ENCODE results near the gene WDR11.

The WDR11 gene, protein sequence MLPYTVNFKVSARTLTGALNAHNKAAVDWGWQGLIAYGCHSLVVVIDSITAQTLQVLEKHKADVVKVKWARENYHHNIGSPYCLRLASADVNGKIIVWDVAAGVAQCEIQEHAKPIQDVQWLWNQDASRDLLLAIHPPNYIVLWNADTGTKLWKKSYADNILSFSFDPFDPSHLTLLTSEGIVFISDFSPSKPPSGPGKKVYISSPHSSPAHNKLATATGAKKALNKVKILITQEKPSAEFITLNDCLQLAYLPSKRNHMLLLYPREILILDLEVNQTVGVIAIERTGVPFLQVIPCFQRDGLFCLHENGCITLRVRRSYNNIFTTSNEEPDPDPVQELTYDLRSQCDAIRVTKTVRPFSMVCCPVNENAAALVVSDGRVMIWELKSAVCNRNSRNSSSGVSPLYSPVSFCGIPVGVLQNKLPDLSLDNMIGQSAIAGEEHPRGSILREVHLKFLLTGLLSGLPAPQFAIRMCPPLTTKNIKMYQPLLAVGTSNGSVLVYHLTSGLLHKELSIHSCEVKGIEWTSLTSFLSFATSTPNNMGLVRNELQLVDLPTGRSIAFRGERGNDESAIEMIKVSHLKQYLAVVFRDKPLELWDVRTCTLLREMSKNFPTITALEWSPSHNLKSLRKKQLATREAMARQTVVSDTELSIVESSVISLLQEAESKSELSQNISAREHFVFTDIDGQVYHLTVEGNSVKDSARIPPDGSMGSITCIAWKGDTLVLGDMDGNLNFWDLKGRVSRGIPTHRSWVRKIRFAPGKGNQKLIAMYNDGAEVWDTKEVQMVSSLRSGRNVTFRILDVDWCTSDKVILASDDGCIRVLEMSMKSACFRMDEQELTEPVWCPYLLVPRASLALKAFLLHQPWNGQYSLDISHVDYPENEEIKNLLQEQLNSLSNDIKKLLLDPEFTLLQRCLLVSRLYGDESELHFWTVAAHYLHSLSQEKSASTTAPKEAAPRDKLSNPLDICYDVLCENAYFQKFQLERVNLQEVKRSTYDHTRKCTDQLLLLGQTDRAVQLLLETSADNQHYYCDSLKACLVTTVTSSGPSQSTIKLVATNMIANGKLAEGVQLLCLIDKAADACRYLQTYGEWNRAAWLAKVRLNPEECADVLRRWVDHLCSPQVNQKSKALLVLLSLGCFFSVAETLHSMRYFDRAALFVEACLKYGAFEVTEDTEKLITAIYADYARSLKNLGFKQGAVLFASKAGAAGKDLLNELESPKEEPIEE

DNA sequence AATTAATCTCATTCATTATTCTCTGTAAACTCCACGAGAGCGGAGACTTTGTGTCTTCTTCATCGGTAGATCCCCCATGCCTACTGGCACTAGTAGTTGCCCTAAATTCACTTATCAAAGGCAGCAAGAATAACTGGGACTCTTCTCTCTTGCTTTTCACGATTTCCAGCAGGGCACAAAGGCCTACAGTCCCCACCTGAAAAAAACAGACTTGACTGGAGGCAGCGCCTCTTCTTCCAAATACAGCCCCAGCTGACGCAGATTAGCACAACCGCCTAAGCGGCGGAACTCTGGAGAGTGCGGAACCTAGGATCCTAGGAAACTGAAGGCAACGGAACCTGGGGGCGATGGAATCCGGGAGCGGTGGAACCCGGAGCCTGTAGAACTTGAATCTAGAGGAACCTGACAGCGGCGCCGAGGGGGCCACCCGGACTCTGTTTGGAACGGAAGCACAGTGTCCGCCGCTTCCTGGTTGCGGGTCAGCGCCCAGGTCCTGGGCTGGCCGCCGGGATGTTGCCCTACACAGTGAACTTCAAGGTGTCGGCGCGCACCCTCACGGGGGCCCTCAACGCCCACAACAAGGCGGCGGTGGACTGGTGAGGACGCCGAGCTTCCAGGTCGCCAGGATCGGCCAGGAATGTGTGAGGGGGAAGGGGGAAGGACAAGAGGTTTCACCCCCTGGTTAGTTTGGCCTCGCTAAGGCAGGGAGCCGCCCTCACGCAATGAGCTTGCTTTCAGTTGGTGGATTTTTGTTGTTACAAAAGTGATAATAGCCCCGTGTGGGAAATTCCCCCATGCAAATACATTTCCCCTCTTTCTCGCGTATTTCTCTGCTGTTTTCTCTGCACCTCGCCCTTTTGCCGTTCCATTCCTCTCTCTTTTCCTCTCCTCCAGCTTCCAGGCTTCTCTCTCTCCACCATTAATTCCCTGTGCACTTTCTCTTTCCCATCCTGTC lies at the start of gene WDR11:
TSS of gene WDR11 (plus strand) at position 452 of the 955 bp plus-strand sequence. CDS start at position 511, 59 bp downstream.
- peak; percentile 83 for DNase-seq (ENCODE audit: low read depth)

DNA sequence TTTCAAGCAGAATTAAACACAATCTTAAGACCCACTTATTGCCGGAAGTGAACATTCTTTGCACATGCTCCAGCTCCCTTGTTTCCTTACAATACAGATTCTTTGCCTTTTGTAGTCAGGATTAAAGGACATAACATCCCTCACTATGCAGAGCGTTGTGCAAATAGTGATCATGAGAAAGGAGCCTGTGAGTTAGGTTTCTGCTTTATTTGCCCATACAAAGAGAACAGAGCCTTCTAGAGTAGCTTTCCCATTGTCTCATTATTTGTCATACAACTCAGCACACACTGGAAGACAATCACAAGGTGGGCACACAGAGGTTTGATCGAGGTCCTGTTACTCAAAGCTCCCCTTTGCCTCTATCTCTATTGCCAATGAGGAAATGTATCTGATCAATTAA lies 48.2 kb upstream of the WDR11 start:
- no peak for DNase-seq (ENCODE audit: low read depth)

DNA sequence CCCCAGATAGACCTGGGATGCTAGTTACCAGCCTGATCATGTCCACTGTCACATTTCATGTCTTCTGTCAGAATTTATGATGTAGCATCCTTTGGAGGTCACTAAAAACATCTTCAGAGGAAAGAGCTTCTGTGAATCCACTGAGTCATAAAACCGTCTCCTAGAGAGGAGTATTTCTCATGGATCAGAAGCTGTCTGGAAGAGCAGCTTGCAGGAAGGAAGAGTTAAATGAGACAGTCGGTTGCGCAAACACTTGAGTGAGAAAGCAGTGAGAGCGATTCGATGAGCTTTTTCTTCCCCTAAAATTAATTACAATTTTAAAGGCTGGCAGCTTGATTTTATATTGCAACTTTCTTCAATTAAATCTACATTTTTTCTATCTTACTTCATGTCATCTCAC lies 47.2 kb upstream of the WDR11 start:
- no peak for DNase-seq (ENCODE audit: low read depth)

DNA sequence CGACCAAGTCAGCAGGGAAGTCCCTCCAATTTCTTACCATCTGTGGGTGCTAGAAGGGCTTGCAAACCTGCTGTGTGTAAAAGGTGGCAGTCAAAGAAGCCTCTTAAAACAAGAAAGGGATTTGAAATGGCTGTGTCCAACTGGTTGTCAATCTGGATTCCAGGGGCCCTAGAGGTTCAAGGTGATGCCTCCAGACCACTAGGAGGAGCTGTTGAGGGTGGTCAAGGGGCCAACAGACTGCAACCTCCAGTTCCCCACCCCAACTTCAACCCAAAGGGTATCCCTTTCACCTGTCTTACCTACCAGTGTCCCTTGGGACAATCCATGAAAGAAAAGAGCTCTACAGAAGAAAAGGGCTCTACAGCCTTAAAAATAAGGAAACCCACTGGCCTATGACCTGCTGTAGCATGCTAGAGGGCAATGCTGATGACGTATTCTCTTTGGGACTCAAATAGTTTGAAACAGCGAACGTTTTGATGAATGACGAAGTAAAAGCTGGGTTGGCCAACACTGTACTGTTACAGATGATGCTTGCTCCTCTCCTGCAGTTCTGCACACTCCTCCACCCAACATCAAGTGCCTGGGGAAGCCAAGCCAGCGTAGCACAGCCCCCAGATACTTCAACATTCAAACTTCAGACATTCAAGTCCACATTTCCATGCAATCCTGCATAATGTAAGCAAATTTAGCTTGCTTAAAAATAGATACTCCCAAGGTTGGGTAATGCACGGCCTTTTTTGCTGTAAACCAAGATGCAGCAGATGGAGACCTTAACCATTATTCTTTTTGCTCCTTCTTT lies 45.9 kb upstream of the WDR11 start:
- no peak for DNase-seq (ENCODE audit: low read depth)

DNA sequence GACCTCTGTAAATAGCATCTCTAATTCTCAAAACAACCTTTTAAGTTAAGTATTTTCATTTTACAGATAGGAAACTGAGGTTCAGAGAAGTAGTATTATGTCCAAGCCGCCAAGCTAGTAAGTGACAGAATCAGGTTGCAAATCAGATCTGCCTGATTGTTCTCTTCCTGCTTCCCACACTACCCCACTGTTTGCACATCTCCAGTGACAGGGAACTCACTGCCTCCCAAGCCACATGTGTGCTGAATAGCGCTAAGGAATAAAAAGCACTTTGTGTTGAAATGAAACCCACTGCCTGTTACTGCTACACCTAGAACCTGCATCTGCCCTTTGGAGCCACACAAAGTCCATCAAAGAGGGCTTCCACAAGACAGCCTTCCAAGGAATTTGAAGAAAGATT lies 45.1 kb upstream of the WDR11 start:
- no peak for DNase-seq (ENCODE audit: low read depth)

DNA sequence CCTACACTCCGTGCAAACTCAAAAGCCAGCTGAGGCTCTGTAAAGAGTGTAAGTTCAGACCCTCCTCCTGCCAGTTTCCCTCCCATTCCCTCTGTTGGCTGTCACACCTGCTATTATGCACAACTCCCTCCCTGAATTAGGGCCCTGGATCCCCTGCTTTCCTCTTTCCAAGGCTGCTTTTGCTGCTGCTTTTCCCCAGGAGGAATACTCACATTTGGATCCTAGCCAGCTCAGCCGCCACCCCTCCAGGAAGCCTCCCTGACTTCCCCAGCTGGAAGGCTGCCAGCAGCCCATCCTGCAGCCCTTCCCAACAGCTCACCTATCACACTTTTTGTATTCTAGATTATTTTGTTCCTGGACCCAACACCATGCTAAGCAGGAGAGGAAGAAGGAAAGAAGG lies 40.9 kb upstream of the WDR11 start:
- no peak for DNase-seq (ENCODE audit: low read depth)

DNA sequence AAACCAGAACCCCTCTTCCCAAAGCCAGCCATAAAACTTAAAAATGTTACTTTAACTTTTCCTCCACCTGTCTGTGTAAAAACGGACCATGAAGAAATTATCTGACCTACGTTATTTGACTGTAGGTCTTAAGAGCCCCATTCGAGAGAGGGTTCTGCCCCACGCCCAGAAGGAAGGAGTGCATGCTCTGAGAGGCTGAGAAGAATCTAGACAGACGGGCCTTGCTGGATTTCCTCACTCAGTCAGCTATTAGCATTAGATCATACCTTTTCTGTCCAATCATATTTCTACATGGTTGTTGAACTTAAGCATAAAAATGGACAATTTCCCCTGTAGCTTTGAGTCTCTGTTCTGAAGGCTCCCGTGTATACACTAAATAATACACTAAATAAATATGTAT lies 38.1 kb upstream of the WDR11 start:
- DNase-seq (ENCODE audit: low read depth), result no peak

DNA sequence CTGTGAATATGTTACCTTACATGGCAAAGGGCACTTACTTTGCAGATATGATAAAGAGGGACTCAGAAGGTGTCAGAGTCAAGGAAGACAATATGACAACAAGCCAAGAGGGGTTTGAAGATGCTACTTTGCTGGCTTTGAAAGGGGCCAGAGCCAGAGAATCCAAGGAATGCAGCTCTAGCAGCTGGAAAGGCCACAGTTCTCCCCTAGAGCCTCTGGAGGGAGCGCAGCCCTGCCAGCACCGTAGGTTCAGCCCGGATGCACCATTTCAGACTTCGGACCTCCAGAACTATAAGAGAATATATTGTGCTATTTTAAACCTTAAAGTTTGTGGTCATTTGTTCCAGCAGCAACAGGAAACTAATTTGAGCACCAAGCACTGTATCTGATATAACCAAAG lies 32.9 kb upstream of the WDR11 start:
- no peak for DNase-seq (ENCODE audit: low read depth)

DNA sequence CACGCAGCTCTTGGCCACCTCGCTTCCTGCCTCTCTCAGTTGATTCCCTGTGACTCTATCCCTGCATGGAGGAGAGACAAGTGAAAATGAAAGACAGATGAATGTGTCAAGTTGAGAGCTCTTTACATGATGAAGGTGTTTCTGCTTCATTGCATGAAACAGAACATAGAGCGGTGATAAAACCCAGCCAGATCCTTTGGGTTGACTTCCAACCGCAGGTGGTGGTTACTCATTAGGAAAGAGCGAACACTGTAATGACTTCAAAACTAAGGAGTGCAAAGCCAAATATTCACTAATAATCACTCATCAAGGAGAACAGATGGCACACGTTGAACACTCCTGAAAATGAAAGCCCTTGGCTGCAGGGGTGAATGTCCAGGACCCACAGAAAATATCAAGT lies 31.8 kb upstream of the WDR11 start:
- no peak for DNase-seq (ENCODE audit: low read depth)

DNA sequence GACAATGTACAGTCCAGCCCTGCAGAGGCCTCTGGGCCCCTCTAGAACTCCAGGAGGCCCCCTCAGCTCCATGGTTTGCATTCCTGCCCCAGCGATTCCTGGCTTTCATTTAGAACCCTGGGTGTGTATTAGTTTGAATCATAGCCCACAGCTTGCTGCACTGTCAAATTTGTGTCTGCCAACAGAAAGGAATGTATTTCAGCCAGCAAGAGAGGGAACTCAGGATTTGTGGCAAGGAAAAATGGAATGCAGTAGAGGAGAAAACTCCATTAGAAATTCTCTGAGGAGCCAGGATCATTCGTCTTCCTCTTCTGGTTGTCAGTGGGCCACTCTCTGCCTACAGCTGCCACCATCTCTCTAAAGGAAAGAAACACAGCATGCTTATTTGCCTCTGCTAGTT lies 27.9 kb upstream of the WDR11 start:
- DNase-seq (ENCODE audit: low read depth), result no peak

DNA sequence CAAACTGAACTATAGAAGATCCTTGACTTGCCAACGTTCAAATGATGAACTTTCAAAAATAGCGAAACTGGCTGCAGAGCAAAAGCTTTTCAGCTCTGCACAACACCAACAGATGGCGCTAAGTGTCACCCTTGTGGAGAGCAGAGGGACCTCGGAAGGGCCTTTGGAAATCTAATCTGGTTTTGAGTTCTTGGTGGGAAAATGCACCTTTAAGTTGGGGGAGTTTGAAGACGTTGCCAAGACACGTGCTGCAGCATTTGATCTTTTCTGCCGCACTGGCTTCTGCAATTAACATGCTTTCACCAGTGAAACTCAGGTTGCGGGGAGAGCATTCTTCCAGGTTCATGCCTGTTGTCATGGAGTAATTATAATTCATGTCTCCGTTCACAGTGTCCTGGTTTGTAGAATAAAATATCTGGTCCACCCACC lies 26.3 kb upstream of the WDR11 start:
- no peak for DNase-seq (ENCODE audit: low read depth)

DNA sequence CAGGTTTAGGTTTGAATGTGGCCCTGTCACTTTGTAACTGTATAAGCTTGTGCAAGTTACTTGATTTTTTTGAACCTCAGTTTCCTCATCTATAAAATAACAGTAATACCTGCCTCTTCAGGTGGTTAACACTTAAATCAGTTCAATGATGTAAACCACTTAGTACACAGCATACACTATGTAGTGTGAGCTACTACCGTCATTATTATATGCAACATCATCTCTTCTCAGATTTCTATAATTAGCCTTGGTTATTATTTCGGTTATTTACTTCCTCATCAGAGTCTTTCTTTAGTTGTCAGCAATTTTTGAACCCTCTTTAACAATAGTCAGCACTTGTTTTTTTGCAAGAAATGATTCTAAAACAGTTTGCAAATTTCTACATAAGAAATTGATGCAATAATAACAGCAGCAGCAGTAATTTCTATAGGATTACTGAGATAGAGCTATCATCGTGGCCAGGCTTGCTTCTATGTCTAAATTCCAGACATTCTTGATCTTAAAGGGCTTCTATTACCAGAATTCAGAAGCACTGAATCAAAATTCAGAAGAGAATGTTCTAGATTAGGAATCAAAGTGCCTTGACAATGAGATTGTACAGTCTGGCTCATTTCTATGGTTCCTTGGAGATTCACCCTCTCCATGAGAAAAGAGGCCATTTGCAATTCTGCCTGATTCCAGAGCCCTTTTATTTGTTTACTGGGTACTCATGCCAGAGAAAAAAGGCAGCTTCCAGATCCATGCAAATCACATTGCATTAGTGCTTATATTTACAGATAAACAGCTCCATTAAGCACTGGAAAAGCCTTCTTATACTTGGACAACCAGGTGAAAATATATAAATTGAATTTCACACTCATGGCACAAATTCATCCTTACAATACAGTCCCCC lies 25.0 kb upstream of the WDR11 start:
- no peak for DNase-seq (ENCODE audit: low read depth)

DNA sequence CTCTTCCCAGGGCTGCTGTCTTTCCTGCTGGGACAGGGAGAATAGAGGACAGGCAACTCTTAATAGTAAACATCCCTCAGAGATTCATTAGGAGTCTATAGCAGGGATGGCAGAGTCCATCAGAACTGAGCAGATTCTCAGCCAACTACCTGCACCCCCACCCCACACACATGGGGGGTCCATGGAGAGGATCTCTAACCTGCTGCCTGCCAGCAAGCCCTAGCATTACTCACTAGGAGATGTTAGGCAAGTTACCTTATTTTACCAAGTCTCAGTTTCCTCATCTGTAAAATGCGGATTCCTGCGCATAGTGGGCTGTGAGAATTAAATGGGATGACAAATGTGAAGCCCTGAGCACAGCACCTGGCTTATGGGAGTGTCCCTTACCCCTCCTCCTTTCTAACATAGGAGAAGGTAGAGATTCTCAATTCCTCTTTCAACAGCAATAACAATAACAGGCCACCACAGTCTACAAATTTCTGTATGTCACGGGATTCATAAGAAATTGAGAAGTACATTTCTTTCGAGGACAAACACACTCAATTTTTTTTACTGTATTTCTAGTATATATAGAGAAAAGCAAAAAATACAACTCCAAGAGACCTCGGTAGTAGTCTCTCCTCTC lies 23.8 kb upstream of the WDR11 start:
- DNase-seq (ENCODE audit: low read depth), result no peak

DNA sequence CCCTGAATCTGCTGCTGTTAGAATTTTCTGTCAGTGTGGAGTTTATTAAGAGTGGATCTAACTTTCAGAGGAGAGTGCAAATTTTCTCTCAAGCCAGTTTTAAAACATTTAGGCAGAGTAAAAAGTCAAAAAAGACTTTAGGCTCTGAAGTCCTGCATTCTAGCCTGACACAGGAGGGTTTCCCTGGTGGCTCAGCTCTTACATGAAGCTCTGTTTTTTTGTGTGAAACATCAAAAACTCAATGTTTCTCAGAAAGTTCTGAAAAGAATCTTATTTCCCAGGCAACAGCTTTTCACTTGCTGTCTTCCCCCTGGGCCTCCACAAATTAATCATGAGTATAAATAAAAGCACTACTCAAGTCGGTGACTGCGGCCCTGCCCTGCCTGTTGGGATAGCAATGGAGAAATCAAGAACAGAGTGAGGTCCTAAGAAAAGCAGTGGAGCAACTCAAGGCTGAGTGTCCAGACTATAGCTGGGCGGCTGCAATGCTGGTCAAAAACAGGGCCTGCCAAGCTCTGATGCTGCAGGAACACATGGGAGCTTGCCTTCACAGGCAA lies 22.3 kb upstream of the WDR11 start:
- no peak for DNase-seq (ENCODE audit: low read depth)

DNA sequence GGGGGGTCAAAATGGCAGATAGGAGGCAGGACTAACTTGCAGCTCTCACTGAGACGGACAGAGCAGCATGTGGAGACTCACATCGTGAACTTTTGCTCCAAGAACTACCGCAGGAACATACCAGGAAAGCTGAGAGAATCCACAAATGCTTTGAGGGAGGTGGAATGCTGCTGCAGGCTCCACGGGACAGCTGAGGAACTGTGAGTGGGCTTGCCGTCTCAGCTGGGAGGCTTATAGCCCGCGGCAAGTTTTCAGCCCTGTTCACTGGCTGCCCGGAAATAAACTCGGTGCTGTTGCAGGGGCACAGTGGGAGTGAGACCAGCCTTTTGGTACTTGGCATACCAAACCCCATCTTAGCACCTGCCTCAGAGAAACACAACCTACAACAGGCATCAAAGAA lies 19.1 kb upstream of the WDR11 start:
- DNase-seq (ENCODE audit: low read depth), result no peak

DNA sequence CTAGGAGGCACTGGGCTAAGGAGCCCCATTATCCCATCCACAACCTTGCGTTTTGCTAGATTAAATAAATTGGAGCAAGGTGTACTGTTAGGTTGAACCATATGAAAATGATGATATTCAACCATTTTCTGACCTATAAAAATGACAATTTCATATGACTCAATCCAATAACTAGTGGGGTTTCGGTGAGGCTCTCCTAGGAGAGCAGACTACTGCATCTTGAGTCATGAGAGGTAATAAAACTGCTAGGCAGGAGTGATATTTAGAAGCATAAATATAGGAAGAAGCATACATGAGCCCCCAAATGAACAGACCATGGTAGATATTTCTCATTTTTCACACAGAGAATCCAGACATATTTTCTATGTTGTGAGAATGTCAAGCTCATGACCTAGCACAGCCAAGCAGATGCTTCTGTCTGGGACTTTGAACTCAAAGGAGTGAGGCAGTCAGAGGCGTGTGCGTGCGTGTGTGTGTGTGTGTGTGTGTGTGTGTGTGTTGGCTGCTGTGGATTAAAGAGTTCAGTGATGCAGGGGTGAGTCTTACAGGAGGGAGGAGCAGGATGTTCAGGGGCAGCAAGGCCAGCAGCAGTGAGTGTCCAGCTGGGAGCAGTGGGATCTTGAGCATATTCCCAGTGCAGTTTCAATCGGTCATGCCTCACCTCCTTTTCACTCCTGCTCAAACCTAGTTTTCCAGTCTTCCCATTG lies 17.8 kb upstream of the WDR11 start:
- DNase-seq (ENCODE audit: low read depth), result no peak

DNA sequence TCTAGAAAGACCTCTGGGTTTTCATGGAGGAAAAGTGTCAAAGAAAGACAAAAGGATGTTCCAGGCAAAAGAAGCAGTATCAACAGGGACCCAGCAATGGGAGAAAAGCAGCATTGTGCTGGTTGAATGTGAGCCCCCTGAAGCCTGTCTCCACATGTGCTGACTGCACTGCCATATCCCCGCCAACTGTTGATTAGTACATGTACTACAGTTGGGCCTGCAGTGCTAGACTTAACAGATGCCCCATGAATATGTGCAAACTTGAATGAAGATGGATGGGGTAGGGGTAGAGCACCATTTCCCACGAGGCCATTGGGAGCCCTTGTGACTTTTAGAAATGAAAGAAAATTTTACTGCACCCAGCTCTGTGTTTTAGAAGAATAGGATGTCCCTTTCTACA lies 15.6 kb upstream of the WDR11 start:
- DNase-seq (ENCODE audit: low read depth), result no peak

DNA sequence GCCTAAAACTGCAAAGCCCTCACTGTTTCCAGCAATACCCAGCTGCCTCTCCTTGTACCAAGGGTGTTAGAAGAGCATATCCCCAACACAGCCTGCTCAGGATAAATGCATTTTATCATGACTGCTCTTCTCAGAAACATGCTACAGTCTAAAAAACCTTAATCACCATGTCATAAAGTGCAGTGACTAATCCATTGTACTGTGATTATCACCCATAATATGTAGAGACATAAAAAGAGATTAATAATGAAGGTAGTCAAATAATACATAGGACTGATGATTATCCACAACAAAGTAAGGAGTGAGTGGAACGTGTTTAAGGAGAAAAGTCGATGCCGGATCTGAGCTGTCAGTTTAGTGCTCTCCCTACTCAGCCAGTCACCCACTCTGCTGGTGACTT lies 12.2 kb upstream of the WDR11 start:
- no peak for DNase-seq (ENCODE audit: low read depth)
